Mesenchymal stem cell (in vitro differentiated cells and primary cell): ENCODE results near the gene PSAT1.

Experiments
- DNase-seq: peaks from one replicate; pipeline ENCODE4 v3.0.0-alpha.2; 2013
- H2AFZ ChIP-seq: one replicate; pipeline ENCODE4 v1.6.1; 2013; ENCODE audit warnings: low read depth, mild to moderate bottlenecking, control low read depth, inconsistent platforms, low read length, moderate library complexity
- H2AK5ac ChIP-seq: 2 replicates; pipeline ENCODE4 v1.6.1; 2013; ENCODE audit warnings: low read length, moderate library complexity, mild to moderate bottlenecking, inconsistent platforms; ENCODE audit not compliant: severe bottlenecking
- H2BK120ac ChIP-seq: one replicate; pipeline ENCODE4 v1.6.1; 2013; ENCODE audit warnings: low read depth, mild to moderate bottlenecking, inconsistent platforms, low read length, moderate library complexity
- H2BK12ac ChIP-seq, 2 experiments: one replicate each; pipeline ENCODE4 v1.6.1; 2013; ENCODE audit warnings: inconsistent platforms in 2 of 2, low read length in 2 of 2, mild to moderate bottlenecking in 2 of 2, moderate library complexity in 2 of 2, control low read depth in 1 of 2
- H2BK15ac ChIP-seq: one replicate; pipeline ENCODE4 v1.6.1; 2013; ENCODE audit warnings: mild to moderate bottlenecking, low read depth, inconsistent platforms; ENCODE audit not compliant: poor library complexity, severe bottlenecking
- H2BK5ac ChIP-seq: 2 replicates; pipeline ENCODE4 v1.6.1; 2013; ENCODE audit warnings: low read depth, mild to moderate bottlenecking, low read length, control low read depth, inconsistent platforms; ENCODE audit not compliant: poor library complexity, severe bottlenecking
- H3K14ac ChIP-seq, 2 experiments: one replicate each; pipeline ENCODE4 v1.6.1; 2013; ENCODE audit warnings: inconsistent platforms in 2 of 2, low read length in 2 of 2, control low read depth in 1 of 2, mild to moderate bottlenecking in 1 of 2, moderate library complexity in 1 of 2
- H3K18ac ChIP-seq, 2 experiments: one replicate each; pipeline ENCODE4 v1.6.1; 2013; ENCODE audit warnings: inconsistent platforms in 2 of 2, low read length in 2 of 2, control low read depth in 1 of 2, low read depth in 1 of 2, mild to moderate bottlenecking in 1 of 2
- H3K23ac ChIP-seq, 2 experiments: one replicate each; pipeline ENCODE4 v1.6.1; 2013; ENCODE audit warnings: inconsistent platforms in 2 of 2, low read length in 2 of 2, mild to moderate bottlenecking in 2 of 2, moderate library complexity in 2 of 2, control low read depth in 1 of 2
- H3K27ac ChIP-seq: 2 replicates; pipeline ENCODE4 v1.5.1; 2013; ENCODE audit warnings: mild to moderate bottlenecking, moderate library complexity, low read length, control low read depth, inconsistent platforms; ENCODE audit not compliant: poor library complexity, severe bottlenecking
- H3K27me3 ChIP-seq, 2 experiments: 2 replicates each; pipeline versions ENCODE4 v1.6.1 to v1.7.0; 2013; ENCODE audit warnings: low read length in 2 of 2, mild to moderate bottlenecking in 2 of 2, moderate library complexity in 2 of 2, control low read depth in 1 of 2, inconsistent platforms in 1 of 2; ENCODE audit not compliant: control insufficient read depth in 1 of 2, insufficient read depth in 1 of 2
- H3K36me3 ChIP-seq, 2 experiments: 2 replicates each; pipeline versions ENCODE4 v1.6.1 to v1.7.0; 2013; ENCODE audit warnings: low read length in 2 of 2, control low read depth in 1 of 2, inconsistent platforms in 1 of 2, low read depth in 1 of 2, mild to moderate bottlenecking in 1 of 2; ENCODE audit not compliant: insufficient read depth in 2 of 2, control insufficient read depth in 1 of 2
- H3K4ac ChIP-seq, 2 experiments: one replicate each; pipeline ENCODE4 v1.6.1; 2013; ENCODE audit warnings: inconsistent platforms in 2 of 2, low read length in 2 of 2, mild to moderate bottlenecking in 2 of 2, moderate library complexity in 2 of 2, control low read depth in 1 of 2, low read depth in 1 of 2
- H3K4me1 ChIP-seq: 2 replicates; pipeline ENCODE4 v1.6.1; 2013; ENCODE audit warnings: low read depth, low read length, control low read depth; ENCODE audit not compliant: control insufficient read depth, insufficient read depth
- H3K4me2 ChIP-seq: 2 replicates; pipeline ENCODE4 v1.6.1; 2013; ENCODE audit warnings: low read length, mild to moderate bottlenecking, inconsistent platforms; ENCODE audit not compliant: poor library complexity, severe bottlenecking
- H3K4me3 ChIP-seq, 2 experiments: 2 replicates each; pipeline versions ENCODE4 v1.5.1 to v1.7.0; 2013; ENCODE audit warnings: low read length in 2 of 2, mild to moderate bottlenecking in 2 of 2, control low read depth in 1 of 2, low read depth in 1 of 2; ENCODE audit not compliant: insufficient read depth in 1 of 2
- H3K79me1 ChIP-seq: replicated peaks from 2 replicates; pipeline ENCODE4 v1.6.1; 2013; ENCODE audit warnings: mild to moderate bottlenecking, control low read depth, low read length, inconsistent platforms; ENCODE audit not compliant: poor library complexity, severe bottlenecking
- H3K9ac ChIP-seq: 2 replicates; pipeline ENCODE4 v1.7.0; 2013; ENCODE audit warnings: mild to moderate bottlenecking, low read length, moderate library complexity
- H3K9me3 ChIP-seq: 2 replicates; pipeline ENCODE4 v1.7.0; 2013; ENCODE audit warnings: mild to moderate bottlenecking, low read length; ENCODE audit not compliant: control insufficient read depth
- H4K8ac ChIP-seq: one replicate; pipeline ENCODE4 v1.6.1; 2013; ENCODE audit warnings: inconsistent platforms, mild to moderate bottlenecking, low read length, moderate library complexity
- H4K91ac ChIP-seq: one replicate; pipeline ENCODE4 v1.6.1; 2013; ENCODE audit warnings: mild to moderate bottlenecking, low read length, inconsistent platforms
- WGBS: methylation state at CpG from one replicate; pipeline ENCODE4 v1.1.7; 2013; ENCODE audit warnings: mixed read lengths; 5-methylcytosine and 5-hydroxymethylcytosine counted together

The PSAT1 gene

DNA sequence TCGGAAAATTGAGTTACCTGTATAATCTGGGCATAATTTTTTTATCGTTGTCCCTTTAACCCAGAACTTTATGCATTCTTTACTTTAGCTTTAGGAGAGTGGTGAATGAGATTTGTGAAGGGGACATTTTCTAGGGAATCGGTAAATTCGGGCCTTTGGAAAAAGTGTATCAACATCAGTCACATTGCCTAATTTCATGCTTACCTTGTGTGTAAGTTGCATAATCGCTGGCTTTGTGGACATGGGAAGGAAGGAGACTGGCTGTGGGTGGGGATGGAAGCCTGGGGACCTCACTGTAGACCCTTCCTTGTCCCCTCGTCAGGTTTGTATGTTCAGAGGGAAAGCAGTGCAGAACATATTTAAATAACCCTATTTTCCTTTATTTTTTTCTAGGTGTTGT, 3.3 kb downstream of the PSAT1 start:
- peaks cover 12% of the 10 kb centered on the region for H3K79me1 ChIP-seq
- no peak overlapping the region for H4K91ac ChIP-seq
- no peak overlapping the region for H2BK5ac ChIP-seq
- no peak overlapping the region for H3K23ac ChIP-seq
- no peak overlapping the region for H3K9ac ChIP-seq
- WGBS = 92% methylated on average over 4 of the region's 6 CpGs
- no peak for DNase-seq
- H3K4ac ChIP-seq = no peak overlapping the region
- no peak overlapping the region for H2BK120ac ChIP-seq
- H2BK15ac ChIP-seq = no peak overlapping the region
- H3K9me3 ChIP-seq = no peaks in the 10 kb centered on the region
- H3K27ac ChIP-seq = no peak overlapping the region
- H3K18ac ChIP-seq = no peak overlapping the region
- H4K8ac ChIP-seq = no peak overlapping the region
- no peaks in the 10 kb centered on the region for H3K27me3 ChIP-seq
- peaks cover 0 to 5% of the 10 kb centered on the region in 2 experiments for H3K36me3 ChIP-seq
- no peak overlapping the region for H3K4me3 ChIP-seq
- H2BK12ac ChIP-seq = no peak overlapping the region
- H3K14ac ChIP-seq = no peak overlapping the region
- peak overlapping the region; percentile 74 for H2AK5ac ChIP-seq
- no peak overlapping the region for H2AFZ ChIP-seq
- H3K4me2 ChIP-seq = no peak overlapping the region
- H3K4me1 ChIP-seq = peaks cover 7% of the 10 kb centered on the region

- Histone ChIP-seq H2AK5ac (no peak overlapping the region), H4K8ac (no peak overlapping the region), H2BK12ac (no peak overlapping the region), H2BK120ac (no peak overlapping the region), H2BK15ac (no peak overlapping the region), H4K91ac (no peak overlapping the region), H3K27ac (peak overlapping the region; percentile 57), H3K9ac (no peak overlapping the region), H3K18ac (no peak overlapping the region), H3K4me2 (no peak overlapping the region), H2BK5ac (no peak overlapping the region), H3K9me3 (no peaks in the 10 kb centered on the region), H3K4me1 (peaks cover 3% of the 10 kb centered on the region), H3K14ac (no peak overlapping the region), H2AFZ (no peak overlapping the region), H3K36me3 (peaks cover 0 to 17% of the 10 kb centered on the region in 2 experiments), H3K79me1 (peaks cover 18% of the 10 kb centered on the region), H3K4me3 (no peak overlapping the region), H3K23ac (no peak overlapping the region), H3K27me3 (no peaks in the 10 kb centered on the region), H3K4ac (no peak overlapping the region)
- no peak for DNase-seq
- WGBS = 100% methylated on average over 1 of the region's 2 CpGs
Observed at GRCh38 chr9:78301466-78301865, 4.5 kb downstream of the PSAT1 start.

- H3K18ac ChIP-seq = no peak overlapping the region
- 97% methylated on average over 2 of the region's 3 CpGs for WGBS
- H3K4me1 ChIP-seq = peaks cover 1% of the 10 kb centered on the region
- no peak overlapping the region for H2BK5ac ChIP-seq
- DNase-seq = no peak
- no peak overlapping the region for H2AK5ac ChIP-seq
- H4K8ac ChIP-seq = no peak overlapping the region
- no peak overlapping the region for H2BK12ac ChIP-seq
- H3K36me3 ChIP-seq = peaks cover 0 to 29% of the 10 kb centered on the region in 2 experiments
- H3K14ac ChIP-seq = no peak overlapping the region
- H3K9ac ChIP-seq = no peak overlapping the region
- H2BK120ac ChIP-seq = no peak overlapping the region
- H2AFZ ChIP-seq = no peak overlapping the region
- H2BK15ac ChIP-seq = no peak overlapping the region
- H3K4ac ChIP-seq = no peak overlapping the region
- H3K79me1 ChIP-seq = peaks cover 18% of the 10 kb centered on the region
- no peaks in the 10 kb centered on the region for H3K9me3 ChIP-seq
- H3K23ac ChIP-seq = no peak overlapping the region
- no peaks in the 10 kb centered on the region for H3K27me3 ChIP-seq
- H3K4me2 ChIP-seq = no peak overlapping the region
- H3K27ac ChIP-seq = no peak overlapping the region
- H4K91ac ChIP-seq = no peak overlapping the region
- H3K4me3 ChIP-seq = no peak overlapping the region
Observed at GRCh38 chr9:78303377-78304062, 6.6 kb downstream of the PSAT1 start.

GRCh38 chr9:78304357-78304756, 7.4 kb downstream of the PSAT1 start:
- Histone ChIP-seq H2AK5ac (no peak overlapping the region), H3K4ac (no peak overlapping the region), H2BK12ac (no peak overlapping the region), H3K27me3 (no peaks in the 10 kb centered on the region), H3K4me1 (peaks cover 1% of the 10 kb centered on the region), H2BK15ac (no peak overlapping the region), H3K9ac (no peak overlapping the region), H3K23ac (no peak overlapping the region), H4K8ac (no peak overlapping the region), H4K91ac (no peak overlapping the region), H3K4me3 (no peak overlapping the region), H2BK5ac (no peak overlapping the region), H3K27ac (no peak overlapping the region), H2AFZ (no peak overlapping the region), H2BK120ac (no peak overlapping the region), H3K9me3 (no peaks in the 10 kb centered on the region), H3K79me1 (peaks cover 18% of the 10 kb centered on the region), H3K14ac (no peak overlapping the region), H3K4me2 (no peak overlapping the region), H3K36me3 (peaks cover 0 to 35% of the 10 kb centered on the region in 2 experiments), H3K18ac (no peak overlapping the region)
- no peak for DNase-seq
- 100% methylated on average over 1 of the region's 1 CpG for WGBS
